H1 (cell line): ENCODE results near the gene KCTD17. TPM values are rescaled to one million over a fixed set of nuclear protein-coding genes. Genes with fewer than 3 reads are reported as not detected.

Experiments
- CREB1 ChIP-seq: IDR thresholded peaks from 2 replicates; pipeline ENCODE4 v1.6.1; 2012; ENCODE audit warnings: inconsistent platforms
- polyA plus RNA-seq, 7 experiments: library from polyadenylated mRNA; depleted of rRNA in 3 of 7; stranded (reverse) in 5 of 7; unstranded in 2 of 7; fragments of >200 nt in 5 of 7; fragments of 200-250 nt in 2 of 7; gene quantifications; 1 replicate in 5 of 7; 2 replicates in 1 of 7; 4 replicates in 1 of 7; pipeline versions ENCODE4 v1.2.1 to v1.2.3, GENCODE V29; 2011 to 2013; ENCODE audit warnings: missing spikeins in 2 of 7, mixed read lengths in 2 of 7
- total RNA-seq: library from RNA; stranded (reverse); fragmentation: NEBNext Ultra II Directional; extraction: Animal tissue kit (Norgen Biotek cat#: 25700); gene quantifications from 2 replicates; pipeline ENCODE4 v1.2.1, GENCODE V29; 2021

KCTD17 gene
- total and polyA plus RNA-seq, 2 of the 8 experiments (the other 6 are each of a cell fraction or from before 2014, with no cell fraction given) = 39.4 to 44.0 TPM

GRCh38 chr22:37007651-37008050 lies 43.9 kb upstream of the KCTD17 start (continued):
- no peak for TF ChIP-seq CREB1
